Measurements from ENCODE around the gene GCKR.

The GCKR gene

DNA sequence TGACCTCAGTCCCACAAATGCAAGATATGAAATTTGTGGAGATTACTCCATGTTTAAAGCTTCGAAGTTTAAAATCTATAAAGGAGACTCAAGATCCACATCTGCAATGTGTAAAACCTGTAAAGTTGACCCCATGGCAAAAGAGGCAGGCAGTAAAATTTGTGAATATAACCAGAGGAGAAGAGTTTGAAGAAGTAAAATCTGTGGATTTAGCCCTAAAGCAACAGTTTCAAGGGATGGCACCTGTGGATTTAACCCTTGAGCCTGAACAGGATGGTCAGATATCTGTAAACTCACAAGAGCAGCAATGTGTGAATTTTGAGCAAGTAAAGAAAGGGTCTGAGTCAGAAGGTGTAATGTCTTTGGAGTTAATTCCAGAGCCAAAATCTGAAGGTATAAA is 75.0 kb downstream of the GCKR start:
- DNase-seq (ENCODE audit: low read depth in 2 of 3, low spot score in 1 of 3): no peak

DNA sequence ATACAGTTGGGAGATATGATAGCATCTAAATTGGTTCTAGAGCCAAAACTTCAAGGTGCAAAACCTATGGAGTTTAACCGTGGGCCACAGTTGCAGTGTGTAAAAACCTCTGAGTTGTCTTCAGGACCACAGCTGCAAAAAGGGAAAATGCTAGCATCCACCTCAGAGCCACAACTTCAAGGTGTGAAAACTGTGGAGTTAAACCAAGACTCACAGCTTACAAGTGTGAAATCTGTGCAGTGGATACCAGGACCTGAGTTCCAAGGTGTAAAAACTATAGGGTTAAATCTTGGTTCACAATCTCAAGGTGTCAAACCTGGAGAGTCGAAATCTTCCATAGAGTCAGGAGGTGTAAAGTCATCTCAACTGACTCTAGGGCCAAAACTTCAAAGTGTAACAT is 75.8 kb downstream of the GCKR start:
- DNase-seq (ENCODE audit: low read depth in 2 of 3, low spot score in 1 of 3): no peak

- DNase-seq (ENCODE audit: low read depth in 2 of 3, low spot score in 1 of 3): no peak
Measured at GRCh38 chr2:27572998-27573429, 76.4 kb downstream of the GCKR start.

Measured in stimulated activated CD4-positive, alpha-beta T cell treated with anti-CD3 and anti-CD28 coated beads, Interleukin-12 subunit alpha, Interleukin-12 subunit beta, amount 100 ng/mL, for 48 hours (primary cell).